Pancreas (tissue), 10 donors: ENCODE measurements around the gene C19orf81. TPM values are rescaled to one million over a fixed set of nuclear protein-coding genes. Genes with fewer than 3 reads are reported as not detected.

Experiments
- ATAC-seq, 4 donors: fragments of 200-7000 bp; cut with Tn5 transposase; one replicate each; pipeline versions ENCODE4 v1.8.0 to v1.9.1; 2020; ENCODE audit warnings: mild to moderate bottlenecking in 4 of 4, moderate library complexity in 4 of 4
- DNase-seq, 6 donors: peaks; one replicate each; pipeline ENCODE4 v3.0.0-alpha.2; 2020
- FAIRE-seq: peaks from 2 replicates; lab custom pipeline; 2012; peaks lifted over from hg19 to GRCh38; lab: Jason Lieb, UNC
- H3K27ac ChIP-seq, 4 donors: fragments of 200-600 bp; sonication (generic); 1 replicate in 3 of 4; 2 replicates in 1 of 4; pipeline versions ENCODE4 v1.5.0 to v1.8.0; 2020
- H3K27me3 ChIP-seq, 4 donors: fragments of 200-600 bp; one replicate each; pipeline ENCODE4 v1.8.0; 2021
- H3K36me3 ChIP-seq, 3 donors: fragments of 200-600 bp; sonication (generic) in 1 of 3; one replicate each; pipeline versions ENCODE4 v1.5.0 to v1.8.0; 2020 to 2021
- H3K4me1 ChIP-seq, 3 donors: fragments of 200-600 bp; one replicate each; pipeline ENCODE4 v1.8.0; 2021
- H3K4me3 ChIP-seq, 4 donors: fragments of 200-600 bp; sonication (generic) in 2 of 4; one replicate each; pipeline versions ENCODE4 v1.5.0 to v1.8.0; 2020 to 2021
- H3K9me3 ChIP-seq, 4 donors: fragments of 200-600 bp; one replicate each; pipeline ENCODE4 v1.8.0; 2021
- WGBS, 2 donors: extraction: QIAGEN DNeasy Blood & Tissue Kit; methylation state at CpG; one replicate each; pipeline ENCODE4 v1.1.7; 2013; 5-methylcytosine and 5-hydroxymethylcytosine counted together
- intact Hi-C, 3 donors: fragments of 100-400 bp; cut with DNase I; formaldehyde crosslinking; loops; one replicate each; pipeline versions ENCODE4 v1.11.1 to v1.14.2; 2022
- polyA plus RNA-seq, 2 donors: library from polyadenylated mRNA; stranded (reverse); fragments of 200-250 nt; gene quantifications; one replicate each; pipeline ENCODE4 v1.2.3, GENCODE V29; 2013
- total RNA-seq, 6 donors: library from RNA; stranded (reverse); fragmentation: NEBNext Ultra II Directional in 4 of 6; extraction: Animal tissue kit (Norgen Biotek cat#: 25700) in 4 of 6; gene quantifications; one replicate each; pipeline versions ENCODE4 v1.2.1 to v1.2.4, GENCODE V29; 2021 to 2023
- TF ChIP-seq, protein P1 (sequence below), 4 donors: fragments of 200-600 bp; sonication (generic) in 3 of 4; IDR thresholded peaks; one replicate each; pipeline versions ENCODE4 v1.5.0 to v1.8.0; 2021; ENCODE audit warnings: antibody characterized with exemption in 4 of 4
- donor health status: healthy with polysubstance abuse.
- donor health status: DM: no; HTN: no; CAD: no; lungs with moderate emphysema.
- donor health status: DM: no; HTN: no; CAD: no.
- donor health status: control.
- donor health status: control.
- donor health status: Bipolar disorder and iron deficiency.
- donor health status: DM: yes; HTN: yes; CAD: no.
- donor health status: DM: no; HTN: no; CAD: no.
- donor health status: DM: no; HTN: no; CAD: no.
- donor health status: DM: yes; HTN: yes; CAD: no.

Gene C19orf81
- total and polyA plus RNA-seq, 8 donors = 0.40 to 1.2 (median 0.91) TPM; not detected in 3

DNA sequence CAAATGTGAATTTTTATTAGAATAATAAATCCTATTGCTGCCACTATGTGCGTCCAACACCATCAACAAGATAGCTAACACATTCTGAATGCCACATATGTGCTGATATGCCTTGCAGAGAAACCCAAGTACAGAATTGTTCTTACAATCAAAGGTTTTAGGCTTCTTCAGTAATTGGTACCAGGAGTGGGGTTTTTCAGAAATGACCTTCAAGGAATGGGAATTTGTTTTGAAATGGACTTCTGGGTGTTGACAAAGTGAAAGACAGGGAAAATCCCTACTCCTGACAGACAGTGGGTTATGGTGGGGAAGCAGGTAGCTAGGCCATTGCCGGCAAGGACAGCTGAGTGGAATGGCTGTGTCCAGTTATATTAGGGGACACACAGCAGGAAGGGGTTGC lies 15.3 kb upstream of the C19orf81 start:
- H3K9me3 ChIP-seq = no peaks in the 10 kb centered on the region
- no peak for DNase-seq
- no peaks in the 10 kb centered on the region for H3K36me3 ChIP-seq
- intact Hi-C loops = no loop called here
- H3K27me3 ChIP-seq = peaks cover 0 to 2% (median under 1%) of the 10 kb centered on the region in 4 donors
- H3K4me1 ChIP-seq = no peaks in the 10 kb centered on the region
- no peak overlapping the region for H3K4me3 ChIP-seq
- H3K27ac ChIP-seq = no peak overlapping the region
- TF ChIP-seq, protein P1, sequence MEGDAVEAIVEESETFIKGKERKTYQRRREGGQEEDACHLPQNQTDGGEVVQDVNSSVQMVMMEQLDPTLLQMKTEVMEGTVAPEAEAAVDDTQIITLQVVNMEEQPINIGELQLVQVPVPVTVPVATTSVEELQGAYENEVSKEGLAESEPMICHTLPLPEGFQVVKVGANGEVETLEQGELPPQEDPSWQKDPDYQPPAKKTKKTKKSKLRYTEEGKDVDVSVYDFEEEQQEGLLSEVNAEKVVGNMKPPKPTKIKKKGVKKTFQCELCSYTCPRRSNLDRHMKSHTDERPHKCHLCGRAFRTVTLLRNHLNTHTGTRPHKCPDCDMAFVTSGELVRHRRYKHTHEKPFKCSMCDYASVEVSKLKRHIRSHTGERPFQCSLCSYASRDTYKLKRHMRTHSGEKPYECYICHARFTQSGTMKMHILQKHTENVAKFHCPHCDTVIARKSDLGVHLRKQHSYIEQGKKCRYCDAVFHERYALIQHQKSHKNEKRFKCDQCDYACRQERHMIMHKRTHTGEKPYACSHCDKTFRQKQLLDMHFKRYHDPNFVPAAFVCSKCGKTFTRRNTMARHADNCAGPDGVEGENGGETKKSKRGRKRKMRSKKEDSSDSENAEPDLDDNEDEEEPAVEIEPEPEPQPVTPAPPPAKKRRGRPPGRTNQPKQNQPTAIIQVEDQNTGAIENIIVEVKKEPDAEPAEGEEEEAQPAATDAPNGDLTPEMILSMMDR (IDR thresholded peaks at IDR 0.05) = no peak
- FAIRE-seq = no peak
- WGBS, 2 donors = 90 to 93% methylated on average over 2 of the region's 2 CpGs
- no peak for ATAC-seq

DNA sequence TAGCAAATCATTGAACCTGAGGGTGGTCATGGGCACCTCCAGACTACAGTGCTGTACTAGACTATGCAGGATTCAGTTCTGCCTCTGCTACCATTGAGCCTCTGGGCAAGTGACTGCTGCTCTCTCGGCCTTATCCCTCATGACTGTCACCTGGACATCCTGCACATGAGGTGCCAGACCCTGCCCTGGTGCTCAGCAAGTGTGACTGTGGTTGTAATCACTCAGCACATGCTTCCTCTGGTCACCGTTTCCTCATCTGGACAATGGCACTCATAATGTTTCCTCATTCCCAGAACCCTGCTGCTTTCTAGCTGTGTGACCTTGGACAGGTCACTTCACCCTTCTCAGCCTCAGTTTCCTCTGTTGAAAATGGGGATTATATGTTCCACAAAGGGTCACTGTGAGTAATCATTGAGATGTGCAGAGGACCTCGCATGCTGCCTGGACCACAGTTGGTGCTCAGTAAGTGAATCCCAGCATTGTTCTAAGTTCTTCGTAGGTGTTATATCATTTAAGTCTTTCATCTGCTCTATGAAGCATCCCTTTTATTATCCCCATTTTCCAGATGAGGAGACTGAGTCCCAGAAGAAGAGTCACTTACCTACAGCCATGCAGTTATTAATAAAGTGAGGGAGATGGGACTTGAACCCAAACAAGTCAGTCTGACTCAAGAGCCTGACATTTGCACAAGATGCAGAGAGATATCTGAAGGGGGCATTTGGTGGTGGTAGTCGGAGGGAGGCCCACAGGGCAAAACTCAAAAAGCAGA lies 12.7 kb upstream of the C19orf81 start:
- Histone ChIP-seq H3K27ac (no peak overlapping the region), H3K4me1 (no peaks in the 10 kb centered on the region), H3K27me3 (peaks cover 0 to 12% (median 2%) of the 10 kb centered on the region in 4 donors), H3K36me3 (no peaks in the 10 kb centered on the region), H3K4me3 (no peak overlapping the region), H3K9me3 (no peaks in the 10 kb centered on the region)
- WGBS, 2 donors = 55 to 66% methylated on average over 5 of the region's 5 CpGs
- no peak for DNase-seq
- intact Hi-C loops = no loop called here
- no peak for ATAC-seq
- FAIRE-seq = no peak
- TF ChIP-seq, protein P1 (IDR thresholded peaks at IDR 0.05) = no peak

DNA sequence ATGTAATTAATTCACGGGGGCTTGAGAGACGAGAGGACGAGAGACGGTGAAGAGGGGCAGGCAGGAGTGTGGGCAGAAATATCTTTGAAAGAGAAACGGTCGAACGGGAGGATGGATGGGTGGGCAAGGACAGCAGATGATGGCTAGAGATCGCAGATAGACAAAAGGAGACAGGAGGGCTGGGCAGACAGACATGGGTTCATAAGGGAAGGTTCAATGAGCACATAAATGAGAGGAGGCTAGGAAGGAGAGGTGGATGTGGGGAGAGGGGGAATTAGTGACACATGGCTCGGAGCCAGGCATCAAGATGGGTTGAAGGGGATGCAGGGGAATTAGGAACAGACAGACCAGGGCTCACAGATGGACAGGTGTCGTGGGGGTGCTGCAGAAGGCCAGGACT lies 10.6 kb upstream of the C19orf81 start:
- Histone ChIP-seq H3K4me3 (no peak overlapping the region), H3K27ac (no peak overlapping the region), H3K4me1 (no peaks in the 10 kb centered on the region), H3K36me3 (no peaks in the 10 kb centered on the region), H3K9me3 (no peaks in the 10 kb centered on the region), H3K27me3 (peaks cover 0 to 12% (median 2%) of the 10 kb centered on the region in 4 donors)
- no peak for DNase-seq
- peak in 1 of 4 donors; percentile 5 for ATAC-seq
- WGBS, 2 donors = 29 to 37% methylated on average over 10 of the region's 10 CpGs
- TF ChIP-seq, protein P1 (IDR thresholded peaks at IDR 0.05) = no peak
- intact Hi-C loops = no loop called here
- no peak for FAIRE-seq

DNA sequence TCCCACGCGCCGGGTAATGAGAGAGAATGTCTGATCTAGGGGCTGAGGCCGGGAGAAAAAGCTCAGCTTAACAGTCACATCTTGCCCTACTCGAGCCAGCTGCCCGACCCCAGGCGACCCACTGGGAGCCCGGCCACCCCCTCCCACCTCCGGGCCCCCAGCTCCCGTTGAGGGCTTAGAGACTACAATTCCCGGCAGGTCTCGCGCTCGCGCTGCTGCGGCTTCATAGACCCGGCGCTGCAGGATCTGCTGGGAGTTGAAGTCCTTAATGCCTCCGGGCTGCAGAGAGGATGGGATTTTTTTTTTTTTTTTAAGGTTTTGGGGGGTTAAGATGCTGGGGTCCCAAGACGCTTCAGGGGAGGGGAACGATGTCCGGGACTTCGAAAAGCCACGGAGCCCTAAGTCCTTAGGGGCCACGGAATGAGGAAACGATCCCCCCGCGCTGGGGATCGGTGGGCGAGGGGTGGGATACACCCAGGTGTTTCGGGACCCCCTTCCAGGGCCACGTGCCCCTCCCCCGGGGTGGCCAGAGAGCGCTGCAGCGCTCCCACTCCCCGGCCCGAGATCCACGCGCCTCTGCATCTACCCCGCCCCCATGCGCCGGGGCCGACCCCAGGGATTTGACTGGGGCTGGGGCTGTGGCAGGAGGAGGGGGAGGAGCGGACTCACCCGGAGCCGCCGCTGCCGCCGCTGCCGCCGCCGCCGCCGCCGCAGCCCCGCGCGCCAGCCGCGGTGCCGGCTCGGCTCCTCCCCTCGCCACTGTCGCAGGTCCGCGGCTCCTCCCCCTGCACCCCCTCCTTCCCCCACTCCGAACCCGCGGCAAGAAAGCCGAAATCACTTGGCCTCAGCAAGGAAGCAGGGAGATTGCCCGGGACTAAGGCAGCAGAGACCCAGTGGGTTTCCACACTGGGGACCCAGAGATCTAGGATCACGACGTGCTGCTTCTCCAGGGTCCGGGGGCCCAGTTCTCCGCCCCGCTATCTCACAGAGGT lies 9.8 kb upstream of the C19orf81 start, which contains the start of gene SYT3:
SYT3 (minus strand) TSS at position 761 of the 992 bp plus-strand sequence. CDS start 2,470 bp downstream, outside the sequence.
- DNase-seq (peak; percentile 26 to 80 (median 52)), FAIRE-seq (no peak), ATAC-seq (peak; percentile 87 to 98 (median 94))
- no peaks in the 10 kb centered on the region for H3K4me1 ChIP-seq
- TF ChIP-seq, protein P1 (IDR thresholded peaks at IDR 0.05) = no peak
- 4 to 6% methylated on average over 41 to 72 of the region's 76 CpGs for WGBS, 2 donors
- peak within 1 kb of the TSS; percentile 18 to 49 (median 34) for H3K4me3 ChIP-seq
- H3K27ac ChIP-seq = no peak within 1 kb of the TSS
- H3K36me3 ChIP-seq = no peaks in the 10 kb centered on the region
- peaks cover 0 to 12% (median 2%) of the 10 kb centered on the region in 4 donors for H3K27me3 ChIP-seq
- H3K9me3 ChIP-seq = no peaks in the 10 kb centered on the region
- intact Hi-C loops = no loop called here
